Skeletal muscle tissue (tissue), 4 donors: ENCODE data around the gene KLHL7. TPM values are rescaled to one million over a fixed set of nuclear protein-coding genes. Genes with fewer than 3 reads are reported as not detected.

Experiments used
- H3K27ac ChIP-seq: one replicate; pipeline ENCODE4 v1.7.0; 2013; ENCODE audit warnings: mild to moderate bottlenecking, low read depth, low read length, inconsistent platforms
- H3K27me3 ChIP-seq, 3 donors: one replicate each; pipeline ENCODE4 v1.7.0; 2013; ENCODE audit warnings: low read length in 3 of 3; ENCODE audit not compliant: control insufficient read depth in 3 of 3, insufficient read depth in 3 of 3
- H3K36me3 ChIP-seq, 3 donors: one replicate each; pipeline ENCODE4 v1.7.0; 2013; ENCODE audit warnings: low read length in 3 of 3; ENCODE audit not compliant: control insufficient read depth in 3 of 3, insufficient read depth in 3 of 3
- H3K4me1 ChIP-seq, 3 donors: one replicate each; pipeline ENCODE4 v1.7.0; 2013; ENCODE audit warnings: low read length in 3 of 3, mild to moderate bottlenecking in 3 of 3; ENCODE audit not compliant: control insufficient read depth in 3 of 3, insufficient read depth in 3 of 3
- H3K4me3 ChIP-seq, 3 donors: one replicate each; pipeline ENCODE4 v1.7.0; 2013; ENCODE audit warnings: low read length in 3 of 3
- H3K9ac ChIP-seq, 3 donors: one replicate each; pipeline ENCODE4 v1.7.0; 2013; ENCODE audit warnings: low read length in 3 of 3, mild to moderate bottlenecking in 3 of 3, moderate library complexity in 2 of 3, low read depth in 1 of 3
- H3K9me3 ChIP-seq, 3 donors: one replicate each; pipeline ENCODE4 v1.7.0; 2013; ENCODE audit warnings: low read length in 3 of 3; ENCODE audit not compliant: control insufficient read depth in 3 of 3
- total RNA-seq: library from RNA; depleted of rRNA; stranded (reverse); fragments of >200 nt; gene quantifications from one replicate; pipeline ENCODE4 v1.2.3, GENCODE V29; 2014
- donor health status: Osteomylitis.

KLHL7 gene
- total RNA-seq, 1 donor from 2014 or later = 17.7 TPM

GRCh38 chr7:23076772-23077171, 28.8 kb upstream of the KLHL7 start:
- Histone ChIP-seq H3K4me1 (no peaks in the 10 kb centered on the region), H3K36me3 (no peaks in the 10 kb centered on the region), H3K4me3 (no peak overlapping the region), H3K27ac (no peak overlapping the region), H3K9me3 (no peaks in the 10 kb centered on the region), H3K27me3 (no peaks in the 10 kb centered on the region), H3K9ac (no peak overlapping the region)

GRCh38 chr7:23093111-23093510, 12.5 kb upstream of the KLHL7 start:
- H3K9me3 ChIP-seq = no peaks in the 10 kb centered on the region
- no peak overlapping the region for H3K4me3 ChIP-seq
- no peaks in the 10 kb centered on the region for H3K4me1 ChIP-seq
- no peak overlapping the region for H3K27ac ChIP-seq
- no peak overlapping the region for H3K9ac ChIP-seq
- no peaks in the 10 kb centered on the region for H3K27me3 ChIP-seq
- H3K36me3 ChIP-seq = no peaks in the 10 kb centered on the region

DNA sequence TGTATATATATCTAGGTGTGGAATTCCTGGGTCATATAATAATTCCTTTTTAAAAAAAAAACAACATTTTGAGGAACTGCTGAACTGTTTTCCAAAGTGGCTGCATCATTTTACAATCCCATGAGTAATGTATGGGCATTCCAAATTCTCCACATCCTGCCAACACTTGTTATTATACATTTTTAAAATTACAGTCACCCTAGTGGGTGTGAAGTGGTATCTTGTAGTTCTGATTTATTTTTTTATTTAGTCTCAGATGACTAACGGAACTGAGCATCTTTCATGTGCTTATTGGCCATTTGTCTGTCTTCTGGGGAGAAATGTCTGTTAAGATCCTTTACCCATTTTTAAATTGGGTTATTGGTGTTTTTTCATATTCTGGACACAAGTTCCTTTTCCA, 12.0 kb upstream of the KLHL7 start:
- Histone ChIP-seq H3K27ac (no peak overlapping the region), H3K9me3 (no peaks in the 10 kb centered on the region), H3K4me1 (no peaks in the 10 kb centered on the region), H3K4me3 (no peak overlapping the region), H3K27me3 (no peaks in the 10 kb centered on the region), H3K36me3 (no peaks in the 10 kb centered on the region), H3K9ac (no peak overlapping the region)

- no peaks in the 10 kb centered on the region for H3K4me1 ChIP-seq
- H3K36me3 ChIP-seq = no peaks in the 10 kb centered on the region
- H3K4me3 ChIP-seq = no peak overlapping the region
- H3K9ac ChIP-seq = no peak overlapping the region
- no peaks in the 10 kb centered on the region for H3K9me3 ChIP-seq
- H3K27ac ChIP-seq = no peak overlapping the region
- H3K27me3 ChIP-seq = no peaks in the 10 kb centered on the region
These were observed 8.9 kb upstream of the KLHL7 start for GRCh38 chr7:23096518-23097290.

GRCh38 chr7:23098029-23098428, 7.6 kb upstream of the KLHL7 start:
- Histone ChIP-seq H3K4me1 (no peaks in the 10 kb centered on the region), H3K9me3 (no peaks in the 10 kb centered on the region), H3K27me3 (no peaks in the 10 kb centered on the region), H3K36me3 (no peaks in the 10 kb centered on the region), H3K9ac (no peak overlapping the region), H3K4me3 (no peak overlapping the region), H3K27ac (no peak overlapping the region)

GRCh38 chr7:23098460-23098859, 7.1 kb upstream of the KLHL7 start:
- H3K27ac ChIP-seq = no peak overlapping the region
- no peak overlapping the region for H3K4me3 ChIP-seq
- no peaks in the 10 kb centered on the region for H3K4me1 ChIP-seq
- H3K36me3 ChIP-seq = no peaks in the 10 kb centered on the region
- no peaks in the 10 kb centered on the region for H3K27me3 ChIP-seq
- H3K9me3 ChIP-seq = no peaks in the 10 kb centered on the region
- no peak overlapping the region for H3K9ac ChIP-seq

- Histone ChIP-seq H3K9ac (no peak overlapping the region), H3K36me3 (no peaks in the 10 kb centered on the region), H3K9me3 (no peaks in the 10 kb centered on the region), H3K27ac (no peak overlapping the region), H3K4me3 (no peak overlapping the region), H3K4me1 (peaks cover 0 to 4% (median 3%) of the 10 kb centered on the region in 3 donors), H3K27me3 (no peaks in the 10 kb centered on the region)
These were observed 4.9 kb upstream of the KLHL7 start for GRCh38 chr7:23100697-23101096.

- Histone ChIP-seq H3K4me1 (peaks cover 12 to 28% (median 14%) of the 10 kb centered on the region in 3 donors), H3K27me3 (no peaks in the 10 kb centered on the region), H3K36me3 (no peaks in the 10 kb centered on the region), H3K4me3 (peak overlapping the region; percentile 87 to 90 (median 87)), H3K9me3 (no peaks in the 10 kb centered on the region), H3K9ac (peak overlapping the region; percentile 86 to 94 (median 92)), H3K27ac (peak overlapping the region; percentile 87)
These were observed 420 bp upstream of the KLHL7 start for GRCh38 chr7:23105086-23105643.

DNA sequence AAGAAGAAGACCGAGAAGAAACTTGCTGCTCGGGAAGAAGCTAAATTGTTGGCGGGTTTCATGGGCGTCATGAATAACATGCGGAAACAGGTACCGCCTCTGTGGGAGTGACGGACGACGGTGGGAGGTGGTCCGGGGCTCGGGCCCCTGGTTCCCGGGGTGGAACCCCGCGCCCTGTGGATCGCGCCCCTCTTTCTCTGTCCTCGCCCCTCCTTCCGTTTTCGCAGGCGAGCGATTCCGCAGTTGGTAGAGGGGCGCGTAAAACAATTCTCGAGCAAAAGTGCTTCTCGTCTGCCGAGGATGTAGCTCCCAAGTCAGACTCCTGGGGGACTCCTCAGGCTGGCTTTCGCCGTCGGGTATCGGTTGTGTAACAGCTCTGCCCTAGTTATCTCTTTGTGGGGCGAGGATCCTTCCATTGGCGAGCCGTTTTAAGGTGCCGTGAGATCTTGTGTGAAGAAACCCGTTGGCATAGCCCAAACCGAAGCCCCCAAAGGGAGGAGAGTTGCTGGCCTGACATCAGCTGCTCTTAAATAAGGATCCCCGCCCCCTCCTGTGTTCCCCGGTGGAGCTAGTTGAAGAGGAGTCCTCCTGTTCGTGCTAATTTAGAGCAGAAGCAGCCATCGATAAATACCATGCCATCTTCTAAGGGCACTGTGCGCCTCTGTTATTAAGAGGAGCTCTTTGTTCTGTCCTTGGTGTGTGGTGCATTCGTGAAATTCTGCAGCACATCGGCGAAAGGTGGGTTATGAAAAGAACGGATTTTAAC, 655 bp downstream of the KLHL7 start:
- H3K27ac ChIP-seq = peak overlapping the region; percentile 87
- no peaks in the 10 kb centered on the region for H3K27me3 ChIP-seq
- H3K36me3 ChIP-seq = no peaks in the 10 kb centered on the region
- peaks cover 12 to 29% (median 14%) of the 10 kb centered on the region in 3 donors for H3K4me1 ChIP-seq
- peak overlapping the region; percentile 87 to 90 (median 87) for H3K4me3 ChIP-seq
- no peaks in the 10 kb centered on the region for H3K9me3 ChIP-seq
- H3K9ac ChIP-seq = peak overlapping the region; percentile 86 to 94 (median 92)
